Bronchus fibroblast of lung (primary cell): ENCODE measurements around the gene CA6. TPM values are rescaled to one million over a fixed set of nuclear protein-coding genes. Genes with fewer than 3 reads are reported as not detected.

Experiments
- total RNA-seq: library from RNA; depleted of rRNA; stranded (reverse); fragments of >200 nt; gene quantifications from 2 replicates; pipeline ENCODE4 v1.2.3, GENCODE V29; 2015

CA6 gene
- not detected in 2 replicates for total RNA-seq

DNA sequence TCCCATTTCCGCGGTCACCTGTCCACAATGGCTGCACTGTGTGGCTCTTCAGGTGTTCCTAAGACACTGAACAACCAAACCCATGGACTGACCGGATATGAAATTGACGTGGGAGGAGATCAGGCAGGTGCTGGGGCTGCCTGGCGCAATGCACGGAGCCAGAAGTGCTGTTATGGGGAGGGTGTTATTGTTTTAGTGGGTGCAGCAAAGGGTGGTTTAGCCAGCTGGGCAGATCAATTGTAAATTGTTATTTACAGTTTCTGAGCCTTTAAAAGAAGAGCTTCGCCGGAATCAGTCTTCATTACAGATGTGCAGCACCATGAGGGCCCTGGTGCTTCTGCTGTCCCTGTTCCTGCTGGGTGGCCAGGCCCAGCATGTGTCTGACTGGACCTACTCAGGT is at the start of gene CA6:
Gene CA6, plus strand, starts transcription at position 301 of the 400 bp plus-strand sequence. Its CDS starts 19 bp downstream, at position 320.

Other genes with a start within 250 kb of the CA6 start
- gene RERE, start 128.2 kb upstream of the CA6 start, total RNA-seq = 14.6 and 21.4 TPM in 2 replicates
- 2,519 and 2,660 TPM in 2 replicates for gene ENO1, start 67.2 kb upstream of the CA6 start, total RNA-seq
- gene SLC2A7, start 80.6 kb downstream of the CA6 start, total RNA-seq = not detected in 2 replicates
- not detected in 2 replicates for gene SLC2A5, start 123.8 kb downstream of the CA6 start, total RNA-seq
- gene GPR157, start 183.2 kb downstream of the CA6 start, total RNA-seq = 1.9 and 2.0 TPM in 2 replicates